Adrenal gland (tissue), 5 donors: ENCODE results near the gene MAP7D1.

Experiments
- CTCF ChIP-seq, 6 experiments: fragments of 450-650 bp in 4 of 6; fragments of 200-600 bp in 2 of 6; sonication (generic) in 1 of 6; IDR thresholded peaks; 1 replicate in 5 of 6; 2 replicates in 1 of 6; pipeline versions ENCODE4 v1.5.1 to v1.8.0; 2016 to 2021; ENCODE audit warnings: antibody characterized with exemption in 6 of 6, mild to moderate bottlenecking in 2 of 6, moderate library complexity in 1 of 6
- POLR2A ChIP-seq, 2 donors: fragments of 450-650 bp; IDR thresholded peaks; one replicate each; pipeline ENCODE4 v1.6.1; 2017; ENCODE audit warnings: antibody characterized with exemption in 2 of 2, mild to moderate bottlenecking in 2 of 2, moderate library complexity in 1 of 2
- donor health status: DM: no; HTN: no; CAD: no.

- TF ChIP-seq POLR2A (IDR thresholded peaks at IDR 0.05) (no peak), CTCF (IDR thresholded peaks at IDR 0.05) (no peak)
Measured at GRCh38 chr1:36143424-36143823, 12.5 kb upstream of the MAP7D1 start.
